K562 (cell line): ENCODE measurements around the gene BRME1. TPM values are rescaled to one million over a fixed set of nuclear protein-coding genes. Genes with fewer than 3 reads are reported as not detected.
A peak's percentile ranks its signal among the peaks of the same experiment; 100 is the strongest.

Experiments used
- ATF7 ChIP-seq: fragments of 450-650 bp; IDR thresholded peaks from 2 replicates; pipeline ENCODE4 v1.7.1; 2014; ENCODE audit warnings: mild to moderate bottlenecking, moderate library complexity
- BDP1 ChIP-seq: IDR thresholded peaks from 3 replicates; pipeline ENCODE4 v1.6.1; 2011; ENCODE audit not compliant: insufficient read length, insufficient read depth
- DACH1 ChIP-seq: fragments of 450-650 bp; IDR thresholded peaks from 2 replicates; pipeline ENCODE4 v1.6.1; 2018; ENCODE audit not compliant: partially characterized antibody
- FOXJ3 ChIP-seq: sonication (generic); formaldehyde crosslinking; IDR thresholded peaks from 2 replicates; pipeline ENCODE4 v1.4.0; 2020; ENCODE audit warnings: mild to moderate bottlenecking, missing genetic modification reagents
- FUS ChIP-seq: fragments of 200-400 bp; formaldehyde crosslinking; optimal IDR thresholded peaks from 2 replicates; pipeline ENCODE3; 2017; ENCODE audit warnings: low read depth, low read length
- HNRNPK ChIP-seq: fragments of 200-400 bp; formaldehyde crosslinking; IDR thresholded peaks from one replicate; pipeline ENCODE4 v1.6.1; 2018; ENCODE audit warnings: mild to moderate bottlenecking, low read depth, low read length; ENCODE audit not compliant: poor library complexity, severe bottlenecking
- KAT8 ChIP-seq: fragments of 450-650 bp; IDR thresholded peaks from 2 replicates; pipeline ENCODE4 v1.6.1; 2016; ENCODE audit warnings: low read depth, mild to moderate bottlenecking
- MNT ChIP-seq, 2 experiments: fragments of 450-650 bp; conservative IDR thresholded peaks; 2 replicates each; pipeline ENCODE4 v1.6.1; 2017; ENCODE audit warnings: mild to moderate bottlenecking in 2 of 2, moderate library complexity in 2 of 2
- NFATC3 ChIP-seq: fragments of 450-650 bp; IDR thresholded peaks from 2 replicates; pipeline ENCODE4 v1.6.1; 2017; ENCODE audit warnings: mild to moderate bottlenecking
- NFE2 ChIP-seq: IDR thresholded peaks from 2 replicates; pipeline ENCODE4 v1.6.1; 2014; ENCODE audit warnings: antibody characterized with exemption, low read depth
- NFE2L1 ChIP-seq: fragments of 450-650 bp; IDR thresholded peaks from 2 replicates; pipeline ENCODE4 v1.6.1; 2016; ENCODE audit warnings: missing genetic modification characterization, low read depth, mild to moderate bottlenecking, missing compliant biosample characterization, moderate library complexity, borderline replicate concordance
- SMARCB1 ChIP-seq: IDR thresholded peaks from 2 replicates; pipeline ENCODE4 v1.6.1; 2011; ENCODE audit warnings: improper control_type of control experiment, low read depth; ENCODE audit not compliant: insufficient read length
- VEZF1 ChIP-seq: fragments of 200-800 bp; sonication (Bioruptor generic); IDR thresholded peaks from 2 replicates; pipeline ENCODE4 v1.6.1; 2017; ENCODE audit warnings: missing genetic modification characterization, missing compliant biosample characterization
- ZHX1 ChIP-seq: fragments of 150-350 bp; conservative IDR thresholded peaks from 2 replicates; pipeline ENCODE4 v1.6.1; 2014; ENCODE audit warnings: low read length
- ZNF398 ChIP-seq: fragments of 250-450 bp; sonication (Bioruptor Pico); IDR thresholded peaks from 2 replicates; pipeline ENCODE4 v1.8.0; 2021; ENCODE audit warnings: moderate library complexity, mild to moderate bottlenecking, inconsistent platforms
- ZNF512 ChIP-seq: IDR thresholded peaks from 2 replicates; pipeline ENCODE4 v1.6.1; 2016; ENCODE audit warnings: missing genetic modification characterization, missing compliant biosample characterization
- ZNF589 ChIP-seq: fragments of 200-800 bp; sonication (Bioruptor generic); IDR thresholded peaks from 2 replicates; pipeline ENCODE4 v1.6.1; 2016; ENCODE audit warnings: low read depth, missing genetic modification characterization, missing compliant biosample characterization
- ZNF75A ChIP-seq: fragments of 450-650 bp; formaldehyde crosslinking; IDR thresholded peaks from 2 replicates; pipeline ENCODE4 v1.4.0; 2020; ENCODE audit warnings: mild to moderate bottlenecking
- polyA plus RNA-seq, 8 experiments: library from polyadenylated mRNA; depleted of rRNA in 4 of 8; stranded (reverse) in 5 of 8; unstranded in 3 of 8; fragments of >200 nt; fragmentation: Nextera tagmentation in 2 of 8; fragmentation: Illumina TruSeq in 1 of 8; extraction: Ambion mirVana in 2 of 8; extraction: Trizol in 1 of 8; gene quantifications; 2 replicates each; pipeline versions ENCODE4 v1.2.1 to v1.2.3, GENCODE V29; 2011 to 2014; ENCODE audit warnings: inconsistent platforms in 1 of 8, missing spikeins in 1 of 8
- total RNA-seq, 7 experiments: library from RNA; depleted of rRNA in 6 of 7; stranded (reverse); fragments of >200 nt in 6 of 7; fragmentation: Illumina TruSeq in 2 of 7; extraction: Trizol in 2 of 7; gene quantifications; 2 replicates each; pipeline versions ENCODE4 v1.2.1 to v1.2.3, GENCODE V29; 2011 to 2021; ENCODE audit warnings: low replicate concordance in 1 of 7

The BRME1 gene
- total and polyA plus RNA-seq, 9 of the 15 experiments (the other 6 are each of a cell fraction or from before 2014, with no cell fraction given): 0.75 to 6.1 (median 3.6) TPM

- TF ChIP-seq FOXJ3: no peak
- TF ChIP-seq FUS: no peak
- TF ChIP-seq VEZF1 (CRISPR knock-in tag): peak; percentile 83
- TF ChIP-seq MNT (conservative IDR thresholded peaks at IDR 0.05): peak in 1 of 2 experiments; percentile 70; a peak in 3 of 4 replicates
- TF ChIP-seq BDP1: no peak
- TF ChIP-seq KAT8: no peak
- no peak for TF ChIP-seq ZNF512
- TF ChIP-seq NFE2L1 (tag): no peak
- TF ChIP-seq DACH1: no peak
- TF ChIP-seq HNRNPK: no peak
- TF ChIP-seq ZNF398: no peak
- TF ChIP-seq ATF7: no peak
- TF ChIP-seq NFE2: no peak
- no peak for TF ChIP-seq SMARCB1
- no peak for TF ChIP-seq NFATC3
- TF ChIP-seq ZNF589 (CRISPR knock-in tag): no peak
- TF ChIP-seq ZHX1: no peak
- no peak for TF ChIP-seq ZNF75A (CRISPR knock-in tag)
Measured at GRCh38 chr19:13872695-13873389, 33.1 kb downstream of the BRME1 start (continued).
